ENCODE results near the gene UTS2B. TPM values are rescaled to one million over a fixed set of nuclear protein-coding genes. Genes with fewer than 3 reads are reported as not detected.

The UTS2B gene
- total RNA-seq, 1 experiment from 2014 or later: 1.1 TPM

- intact Hi-C loops (cut with micrococcal nuclease; ENCODE audit: unreplicated experiment): no loop called here
- no peaks in the 10 kb centered on the region for H3K4me1 ChIP-seq (replicated peaks; ENCODE audit: insufficient read depth)
- H3K27me3 ChIP-seq (ENCODE audit: insufficient read depth, low read depth): no peaks in the 10 kb centered on the region
- H3K4me2 ChIP-seq: no peak overlapping the region
- ChIA-PET CTCF (no interaction called here), POLR2A (ENCODE audit: unreplicated experiment) (no interaction called here)
- BruUV-seq (replicated peaks): no TSS peak
- no peak overlapping the region for H2AFZ ChIP-seq
- H3K27ac ChIP-seq: no peak overlapping the region
- DNase-seq: no peak
- no peak overlapping the region for H3K4me3 ChIP-seq
- no peaks in the 10 kb centered on the region for H3K9me2 ChIP-seq (ENCODE audit: insufficient read depth)
- no peaks in the 10 kb centered on the region for H3K79me2 ChIP-seq (ENCODE audit: low read depth)
- no peaks in the 10 kb centered on the region for H3K36me3 ChIP-seq (ENCODE audit: low read depth)
- H4K20me1 ChIP-seq (ENCODE audit: insufficient read depth): no peaks in the 10 kb centered on the region
- H3K9me3 ChIP-seq (ENCODE audit: insufficient read depth, low read depth): 0 out of 2 replicates have a peak, but pooled peaks cover 9% of the 10 kb centered on the region
- no peaks in the 10 kb centered on the region for H3F3A ChIP-seq (ENCODE audit: insufficient read depth, low read depth)
- TF ChIP-seq EZH2 (IDR thresholded peaks at IDR 0.05; ENCODE audit: low read depth) (no peak), CTCF (conservative IDR thresholded peaks at IDR 0.05) (no peak)
Observed at GRCh38 chr3:191255156-191255555, 75.2 kb downstream of the UTS2B start.

- Histone ChIP-seq H3F3A (ENCODE audit: insufficient read depth, low read depth) (no peaks in the 10 kb centered on the region), H3K4me1 (replicated peaks; ENCODE audit: insufficient read depth) (no peaks in the 10 kb centered on the region), H3K27me3 (ENCODE audit: insufficient read depth, low read depth) (no peaks in the 10 kb centered on the region), H4K20me1 (ENCODE audit: insufficient read depth) (no peaks in the 10 kb centered on the region), H3K79me2 (ENCODE audit: low read depth) (no peaks in the 10 kb centered on the region), H2AFZ (no peak overlapping the region), H3K9me2 (ENCODE audit: insufficient read depth) (no peaks in the 10 kb centered on the region), H3K9me3 (ENCODE audit: insufficient read depth, low read depth) (0 out of 2 replicates have a peak, but pooled peaks cover 9% of the 10 kb centered on the region), H3K4me2 (no peak overlapping the region), H3K27ac (no peak overlapping the region), H3K4me3 (no peak overlapping the region), H3K36me3 (ENCODE audit: low read depth) (no peaks in the 10 kb centered on the region)
- no peak for DNase-seq
- POLR2A ChIA-PET (ENCODE audit: unreplicated experiment): no interaction called here
- intact Hi-C loops (cut with micrococcal nuclease; ENCODE audit: unreplicated experiment): no loop called here
- TF ChIP-seq CTCF (conservative IDR thresholded peaks at IDR 0.05) (no peak), EZH2 (IDR thresholded peaks at IDR 0.05; ENCODE audit: low read depth) (no peak)
- CTCF ChIA-PET: no interaction called here
- BruUV-seq (replicated peaks): no TSS peak
Observed at GRCh38 chr3:191254098-191254873, 76.0 kb downstream of the UTS2B start.

GRCh38 chr3:191253089-191253799, 77.1 kb downstream of the UTS2B start:
- no TSS peak for BruUV-seq (replicated peaks)

More at GRCh38 chr3:191253089-191253799, 77.1 kb downstream of the UTS2B start:
- Histone ChIP-seq H3K36me3 (ENCODE audit: low read depth) (no peaks in the 10 kb centered on the region), H3K4me1 (replicated peaks; ENCODE audit: insufficient read depth) (no peaks in the 10 kb centered on the region), H3F3A (ENCODE audit: insufficient read depth, low read depth) (no peaks in the 10 kb centered on the region), H3K4me3 (no peak overlapping the region), H3K4me2 (no peak overlapping the region), H3K9me3 (ENCODE audit: insufficient read depth, low read depth) (0 out of 2 replicates have a peak, but pooled peaks cover 9% of the 10 kb centered on the region), H3K9me2 (ENCODE audit: insufficient read depth) (no peaks in the 10 kb centered on the region), H3K79me2 (ENCODE audit: low read depth) (no peaks in the 10 kb centered on the region), H4K20me1 (ENCODE audit: insufficient read depth) (no peaks in the 10 kb centered on the region), H3K27ac (no peak overlapping the region), H3K27me3 (ENCODE audit: insufficient read depth, low read depth) (no peaks in the 10 kb centered on the region), H2AFZ (no peak overlapping the region)
- ChIA-PET POLR2A (ENCODE audit: unreplicated experiment) (no interaction called here), CTCF (no interaction called here)
- DNase-seq: no peak
- intact Hi-C loops (cut with micrococcal nuclease; ENCODE audit: unreplicated experiment): no loop called here
- TF ChIP-seq EZH2 (IDR thresholded peaks at IDR 0.05; ENCODE audit: low read depth) (no peak), CTCF (conservative IDR thresholded peaks at IDR 0.05) (no peak)

All from PC-9 (cell line).